Mucosa of stomach (tissue), 1 donor: Measurements from ENCODE around the gene SYNE4.

Experiments used
- H3K27me3 ChIP-seq: one replicate; pipeline ENCODE4 v1.7.0; 2013; ENCODE audit warnings: mild to moderate bottlenecking, low read length; ENCODE audit not compliant: control insufficient read depth, insufficient read depth
- H3K36me3 ChIP-seq: one replicate; pipeline ENCODE4 v1.7.0; 2013; ENCODE audit warnings: low read length; ENCODE audit not compliant: control insufficient read depth, insufficient read depth
- H3K4me1 ChIP-seq: one replicate; pipeline ENCODE4 v1.7.0; 2013; ENCODE audit warnings: mild to moderate bottlenecking, low read length; ENCODE audit not compliant: control insufficient read depth, insufficient read depth
- H3K4me3 ChIP-seq: one replicate; pipeline ENCODE4 v1.7.0; 2013; ENCODE audit warnings: low read length
- H3K9ac ChIP-seq: one replicate; pipeline ENCODE4 v1.7.0; 2013; ENCODE audit warnings: mild to moderate bottlenecking, low read length, moderate library complexity
- H3K9me3 ChIP-seq: one replicate; pipeline ENCODE4 v1.7.0; 2013; ENCODE audit warnings: mild to moderate bottlenecking, low read length, moderate library complexity; ENCODE audit not compliant: control insufficient read depth
- donor health status: Pancreatic carcinoma.

SYNE4 gene

GRCh38 chr19:36040495-36040894 is 31.9 kb upstream of the SYNE4 start:
- no peak overlapping the region for H3K9ac ChIP-seq
- H3K4me1 ChIP-seq: no peaks in the 10 kb centered on the region
- no peaks in the 10 kb centered on the region for H3K27me3 ChIP-seq

GRCh38 chr19:36032251-36033104 is 23.9 kb upstream of the SYNE4 start, which contains the start of gene CLIP3:
Gene CLIP3 (minus strand): TSS chr19:36032873. CDS start chr19:36032357, 516 bp downstream.
- peak within 1 kb of the TSS; percentile 47 for H3K9ac ChIP-seq
- H3K9me3 ChIP-seq: no peaks in the 10 kb centered on the region
- no peaks in the 10 kb centered on the region for H3K27me3 ChIP-seq
- no peaks in the 10 kb centered on the region for H3K4me1 ChIP-seq
- no peak within 1 kb of the TSS for H3K4me3 ChIP-seq
- H3K36me3 ChIP-seq: no peaks in the 10 kb centered on the region

More at GRCh38 chr19:36040495-36040894, 31.9 kb upstream of the SYNE4 start:
- no peak overlapping the region for H3K4me3 ChIP-seq
- H3K36me3 ChIP-seq: no peaks in the 10 kb centered on the region
- no peaks in the 10 kb centered on the region for H3K9me3 ChIP-seq

GRCh38 chr19:36031308-36031707 is 22.7 kb upstream of the SYNE4 start:
- Histone ChIP-seq H3K9ac (peak overlapping the region; percentile 53), H3K4me1 (no peaks in the 10 kb centered on the region), H3K36me3 (no peaks in the 10 kb centered on the region), H3K4me3 (no peak overlapping the region), H3K9me3 (no peaks in the 10 kb centered on the region), H3K27me3 (no peaks in the 10 kb centered on the region)

DNA sequence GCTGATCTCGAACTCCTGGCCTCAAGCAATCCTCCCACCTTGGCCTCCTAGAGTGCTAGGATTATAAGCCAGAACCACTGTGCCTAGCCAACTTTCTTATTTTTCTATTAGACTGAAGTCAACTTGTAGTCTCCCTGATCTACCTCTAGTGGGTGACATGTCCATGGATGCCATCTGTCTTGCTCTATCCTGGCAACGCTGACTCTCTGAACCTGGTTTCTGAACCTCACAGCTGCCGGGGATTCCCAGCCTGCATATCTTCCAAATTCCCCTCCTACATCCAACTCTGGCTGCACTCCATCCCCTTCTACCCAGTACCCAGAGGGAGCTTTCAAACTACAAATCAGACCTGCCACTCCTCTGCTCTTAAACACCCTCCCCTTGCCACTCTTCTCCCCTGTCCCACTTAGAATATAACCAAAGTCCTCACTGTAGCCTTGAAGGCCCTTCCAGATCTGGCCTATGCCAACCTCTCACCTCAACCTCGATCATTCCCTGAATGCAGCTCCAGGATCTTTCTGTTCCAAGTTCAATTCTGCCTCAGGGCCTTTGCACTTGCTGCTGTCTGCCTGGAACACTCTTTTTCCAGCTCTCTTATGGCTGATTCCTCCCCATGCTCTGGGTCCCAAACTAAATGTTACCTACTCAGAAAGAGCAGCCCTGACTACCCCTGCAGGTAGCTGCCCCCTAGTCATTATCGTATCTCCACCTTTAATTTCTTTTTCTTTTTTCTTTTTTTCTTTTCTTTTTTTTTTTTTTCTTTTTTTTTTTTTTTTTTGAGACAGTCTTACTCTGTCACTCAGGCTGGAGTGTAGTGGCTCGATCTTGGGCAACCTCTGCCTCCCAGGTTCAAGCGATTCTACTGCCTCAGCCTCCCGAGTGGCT is 21.9 kb upstream of the SYNE4 start:
- no peaks in the 10 kb centered on the region for H3K27me3 ChIP-seq
- H3K9me3 ChIP-seq: no peaks in the 10 kb centered on the region
- no peaks in the 10 kb centered on the region for H3K4me1 ChIP-seq
- H3K9ac ChIP-seq: no peak overlapping the region
- no peak overlapping the region for H3K4me3 ChIP-seq
- H3K36me3 ChIP-seq: no peaks in the 10 kb centered on the region

DNA sequence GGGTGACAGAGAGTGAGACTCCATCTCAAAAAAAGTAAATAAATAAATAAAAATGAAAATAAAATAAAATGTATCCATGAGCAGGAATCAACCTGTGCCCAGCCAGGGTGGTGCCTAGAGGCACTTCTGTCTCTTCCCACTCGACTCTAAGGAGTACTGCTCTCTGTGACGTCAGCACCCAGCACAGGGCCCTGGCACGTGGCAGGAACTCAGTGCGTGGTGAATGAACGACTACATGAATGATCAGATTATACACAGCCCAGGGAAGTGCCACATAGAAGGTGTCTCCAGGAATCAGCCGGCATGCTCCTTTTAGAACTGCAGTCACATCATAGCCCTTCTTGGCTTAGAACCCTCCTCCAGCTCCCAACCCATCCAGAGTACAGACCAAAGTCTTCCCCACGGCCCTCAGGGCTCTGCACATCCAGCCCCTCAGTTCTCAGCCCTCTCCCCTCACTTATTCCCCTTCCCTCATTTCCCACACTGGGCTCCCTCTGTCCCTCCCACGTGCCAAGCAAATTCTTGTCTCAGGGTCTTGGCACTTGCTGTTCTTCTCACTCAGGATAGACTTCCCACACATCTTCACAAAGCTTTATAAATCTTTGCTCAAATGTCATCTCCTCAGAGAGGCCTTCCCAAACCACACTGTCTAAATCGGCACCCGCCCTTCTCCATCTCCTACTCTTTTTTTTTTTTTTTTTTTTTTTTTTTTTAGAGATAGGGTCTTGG is 19.9 kb upstream of the SYNE4 start:
- Histone ChIP-seq H3K9ac (no peak overlapping the region), H3K27me3 (no peaks in the 10 kb centered on the region), H3K4me1 (no peaks in the 10 kb centered on the region), H3K4me3 (no peak overlapping the region), H3K36me3 (no peaks in the 10 kb centered on the region), H3K9me3 (no peaks in the 10 kb centered on the region)

GRCh38 chr19:36027696-36028095 is 19.1 kb upstream of the SYNE4 start:
- no peak overlapping the region for H3K4me3 ChIP-seq
- no peaks in the 10 kb centered on the region for H3K36me3 ChIP-seq
- H3K4me1 ChIP-seq: no peaks in the 10 kb centered on the region
- H3K9ac ChIP-seq: no peak overlapping the region
- no peaks in the 10 kb centered on the region for H3K27me3 ChIP-seq
- H3K9me3 ChIP-seq: no peaks in the 10 kb centered on the region

DNA sequence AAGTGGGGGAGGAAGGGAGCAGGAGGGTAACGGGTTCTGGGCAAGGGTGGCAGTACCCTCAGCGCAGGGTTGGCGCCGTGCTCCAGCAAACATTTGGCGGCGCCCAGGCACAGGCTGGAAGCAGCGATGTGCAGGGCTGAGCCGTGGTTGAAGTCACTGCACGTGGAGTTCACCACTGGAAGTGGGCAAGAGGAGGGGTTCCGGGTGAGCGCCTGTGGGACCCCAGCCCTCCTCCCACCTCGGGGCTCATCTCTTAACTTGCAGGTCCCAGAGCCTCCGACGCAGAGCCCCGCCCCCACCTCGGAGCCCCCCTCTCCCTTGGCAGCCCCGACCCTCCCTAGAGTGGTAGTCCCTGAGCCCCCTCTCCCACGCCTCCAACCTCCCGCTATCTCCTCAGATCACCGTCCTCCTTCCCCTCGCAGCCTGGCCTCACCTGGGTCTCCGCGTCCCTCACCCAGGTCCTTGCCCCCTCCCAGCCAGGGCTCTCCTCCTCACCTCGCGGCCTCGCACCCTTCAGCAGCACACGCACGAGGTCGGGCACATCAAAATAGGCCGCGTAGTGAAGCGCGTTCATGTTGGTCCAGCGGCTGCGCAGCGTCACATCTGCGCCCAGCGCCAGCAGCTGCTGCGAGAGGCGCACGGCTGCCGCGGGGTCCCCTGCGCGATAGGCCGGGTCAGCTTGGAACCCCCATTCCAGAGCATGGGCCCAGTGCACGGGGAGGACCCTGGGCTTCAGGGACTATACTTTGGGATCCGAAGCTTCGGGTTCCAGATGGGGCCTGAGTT is 17.7 kb upstream of the SYNE4 start:
- H3K4me3 ChIP-seq: no peak overlapping the region
- H3K27me3 ChIP-seq: no peaks in the 10 kb centered on the region
- no peaks in the 10 kb centered on the region for H3K9me3 ChIP-seq
- H3K4me1 ChIP-seq: no peaks in the 10 kb centered on the region
- no peak overlapping the region for H3K9ac ChIP-seq
- no peaks in the 10 kb centered on the region for H3K36me3 ChIP-seq

DNA sequence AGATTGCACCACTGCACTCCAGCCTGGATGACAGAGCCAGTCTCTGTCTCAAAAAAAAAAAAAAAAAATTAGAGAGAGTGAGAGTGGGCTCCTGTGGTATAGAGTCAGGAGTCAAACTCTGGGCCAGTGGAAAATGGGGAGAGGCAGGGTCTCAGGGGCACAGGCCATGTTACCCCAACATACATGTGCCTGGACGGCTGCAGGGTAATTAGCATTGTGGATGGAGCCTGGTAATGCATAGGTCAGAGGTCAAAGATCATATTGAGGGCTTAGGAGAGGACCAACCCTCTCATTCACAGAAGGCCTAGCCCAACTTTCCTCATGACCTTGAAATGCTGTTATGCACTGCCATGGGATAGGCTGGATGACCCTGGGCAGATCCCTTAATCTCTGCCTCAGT is 16.9 kb upstream of the SYNE4 start:
- H3K36me3 ChIP-seq: no peaks in the 10 kb centered on the region
- H3K27me3 ChIP-seq: no peaks in the 10 kb centered on the region
- H3K9ac ChIP-seq: no peak overlapping the region

DNA sequence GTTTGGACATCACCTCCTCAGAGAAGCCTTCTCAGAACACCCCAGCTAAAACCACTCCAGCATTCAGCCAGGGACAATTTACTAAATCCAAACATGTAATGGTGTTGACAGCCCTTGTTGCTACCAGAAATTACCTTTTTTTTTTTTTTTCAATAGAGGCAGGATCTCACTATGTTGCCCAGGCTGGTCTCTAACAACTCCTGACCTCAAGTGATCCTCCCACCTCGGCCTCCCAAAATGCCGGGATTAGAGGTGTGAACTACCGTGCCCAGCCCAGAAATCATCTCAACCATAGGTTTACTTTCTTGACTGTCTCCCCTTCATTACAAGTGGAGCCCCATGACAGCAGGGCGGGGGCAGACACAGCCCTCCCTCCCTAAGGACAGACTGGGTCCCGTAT is 14.8 kb upstream of the SYNE4 start:
- Histone ChIP-seq H3K9me3 (no peaks in the 10 kb centered on the region), H3K4me1 (no peaks in the 10 kb centered on the region), H3K27me3 (no peaks in the 10 kb centered on the region), H3K36me3 (no peaks in the 10 kb centered on the region), H3K4me3 (no peak overlapping the region), H3K9ac (no peak overlapping the region)

More for the DNA sequence above, 16.9 kb upstream of the SYNE4 start:
- Histone ChIP-seq H3K4me1 (no peaks in the 10 kb centered on the region), H3K4me3 (no peak overlapping the region), H3K9me3 (no peaks in the 10 kb centered on the region)

- Histone ChIP-seq H3K9ac (no peak overlapping the region), H3K4me1 (peaks cover 8% of the 10 kb centered on the region), H3K27me3 (no peaks in the 10 kb centered on the region), H3K4me3 (no peak overlapping the region), H3K9me3 (no peaks in the 10 kb centered on the region), H3K36me3 (no peaks in the 10 kb centered on the region)
Observed at GRCh38 chr19:36019061-36019670, 10.6 kb upstream of the SYNE4 start.
